H1 (cell line): Measurements from ENCODE around the gene LFNG. TPM values are rescaled to one million over a fixed set of nuclear protein-coding genes. Genes with fewer than 3 reads are reported as not detected.

Experiments
- CTCF ChIA-PET: fragments of 300-600 bp; sonication (Branson Sonifier 250); formaldehyde crosslinking; loops from one replicate; lab custom pipeline; 2021; ENCODE audit not compliant: partially characterized antibody; lab: Charles Lee
- POLR2A ChIA-PET: fragments of 300-600 bp; sonication (Branson Sonifier 250); formaldehyde crosslinking; loops from one replicate; lab custom pipeline; 2021; ENCODE audit warnings: inconsistent platforms; ENCODE audit not compliant: partially characterized antibody; lab: Charles Lee
- DNase-seq, 2 experiments: peaks; one replicate each; pipeline versions ENCODE4 v3.0.0 to v3.0.0-alpha.2; 2010 to 2022; ENCODE audit warnings: low spot score in 2 of 2, low read depth in 1 of 2, mixed read lengths in 1 of 2
- FAIRE-seq: peaks from 2 replicates; lab custom pipeline; 2011; peaks lifted over from hg19 to GRCh38; lab: Jason Lieb, UNC
- H2AFZ ChIP-seq: 2 replicates; pipeline ENCODE4 v1.8.1; 2012; ENCODE audit warnings: low read length, inconsistent platforms
- H2AK5ac ChIP-seq: 2 replicates; pipeline ENCODE4 v1.6.1; 2013; ENCODE audit warnings: low read depth, low read length
- H2BK120ac ChIP-seq: replicated peaks from 2 replicates; pipeline ENCODE3; 2013; ENCODE audit warnings: low read depth, low read length, inconsistent platforms
- H2BK12ac ChIP-seq: 2 replicates; pipeline ENCODE4 v1.6.1; 2013; ENCODE audit warnings: low read depth, low read length
- H2BK15ac ChIP-seq: 2 replicates; pipeline ENCODE4 v1.6.1; 2013; ENCODE audit warnings: low read length
- H2BK20ac ChIP-seq: 2 replicates; pipeline ENCODE4 v1.6.1; 2013; ENCODE audit warnings: low read length
- H2BK5ac ChIP-seq: 2 replicates; pipeline ENCODE4 v1.6.1; 2013; ENCODE audit warnings: low read depth, low read length
- H3K14ac ChIP-seq: 2 replicates; pipeline ENCODE4 v1.6.1; 2013; ENCODE audit warnings: inconsistent platforms; ENCODE audit not compliant: insufficient read length
- H3K18ac ChIP-seq: 2 replicates; pipeline ENCODE4 v1.6.1; 2013; ENCODE audit warnings: low read length; ENCODE audit errors: extremely low read depth
- H3K23ac ChIP-seq: 2 replicates; pipeline ENCODE4 v1.6.1; 2013; ENCODE audit warnings: inconsistent platforms; ENCODE audit not compliant: insufficient read length
- H3K23me2 ChIP-seq: 2 replicates; pipeline ENCODE4 v1.6.1; 2013; ENCODE audit warnings: low read depth, low read length
- H3K27ac ChIP-seq: 2 replicates; pipeline ENCODE4 v1.6.1; 2011; ENCODE audit warnings: low read depth, low read length, inconsistent platforms
- H3K27me3 ChIP-seq, 4 experiments: replicated peaks in 1 of 4; 1 replicate in 1 of 4; 2 replicates in 3 of 4; pipeline versions ENCODE4 v1.6.1 to v1.8.1; 2011 to 2013; ENCODE audit warnings: low read length in 3 of 4, mild to moderate bottlenecking in 3 of 4, inconsistent platforms in 2 of 4, mixed read lengths in 2 of 4, moderate library complexity in 1 of 4; ENCODE audit not compliant: control insufficient read depth in 3 of 4, insufficient read depth in 3 of 4; ENCODE audit errors: extremely low read depth in 1 of 4
- H3K36me3 ChIP-seq, 4 experiments: 2 replicates each; pipeline versions ENCODE4 v1.6.1 to v1.8.1; 2011 to 2013; ENCODE audit warnings: mild to moderate bottlenecking in 4 of 4, low read length in 3 of 4, moderate library complexity in 2 of 4, control low read depth in 1 of 4, inconsistent platforms in 1 of 4; ENCODE audit not compliant: insufficient read depth in 4 of 4, control insufficient read depth in 2 of 4
- H3K4ac ChIP-seq: replicated peaks from 2 replicates; pipeline ENCODE3; 2013; ENCODE audit warnings: low read length, low read depth, mixed read lengths, inconsistent platforms; ENCODE audit not compliant: insufficient read length
- H3K4me1 ChIP-seq, 4 experiments: replicated peaks in 1 of 4; 1 replicate in 1 of 4; 2 replicates in 3 of 4; pipeline versions ENCODE4 v1.6.1 to v1.8.1; 2011 to 2013; ENCODE audit warnings: low read length in 3 of 4, inconsistent platforms in 2 of 4, mixed read lengths in 1 of 4; ENCODE audit not compliant: insufficient read depth in 4 of 4, control insufficient read depth in 3 of 4
- H3K4me2 ChIP-seq, 2 experiments: 2 replicates each; pipeline versions ENCODE4 v1.6.1 to v1.8.1; 2011 to 2013; ENCODE audit warnings: low read depth in 2 of 2, low read length in 2 of 2, control low read depth in 1 of 2, inconsistent platforms in 1 of 2, mild to moderate bottlenecking in 1 of 2; ENCODE audit not compliant: insufficient read depth in 1 of 2
- H3K4me3 ChIP-seq, 4 experiments: fragments of 200-600, 300-600 bp in 1 of 4; sonication (generic), shearing (Covaris generic), sonication (Bioruptor Twin) in 1 of 4; 2 replicates each; pipeline versions ENCODE4 v1.5.1 to v1.8.1; 2011 to 2016; ENCODE audit warnings: low read length in 4 of 4, low read depth in 3 of 4, control low read depth in 2 of 4, inconsistent platforms in 2 of 4, mild to moderate bottlenecking in 2 of 4, mixed read lengths in 1 of 4, moderate library complexity in 1 of 4; ENCODE audit not compliant: insufficient read depth in 2 of 4; ENCODE audit errors: extremely low read depth in 1 of 4
- H3K56ac ChIP-seq: replicated peaks from 2 replicates; pipeline ENCODE3; 2013; ENCODE audit warnings: low read depth, mild to moderate bottlenecking, mixed read lengths, low read length, inconsistent platforms; ENCODE audit not compliant: insufficient read length
- H3K79me1 ChIP-seq: 2 replicates; pipeline ENCODE4 v1.6.1; 2013; ENCODE audit warnings: low read depth, low read length, control low read depth
- H3K79me2 ChIP-seq, 2 experiments: 2 replicates each; pipeline versions ENCODE4 v1.6.1 to v1.8.1; 2012 to 2013; ENCODE audit warnings: low read length in 2 of 2, mild to moderate bottlenecking in 2 of 2, inconsistent platforms in 1 of 2; ENCODE audit not compliant: insufficient read depth in 2 of 2, control insufficient read depth in 1 of 2
- H3K9ac ChIP-seq, 4 experiments: replicated peaks in 1 of 4; 1 replicate in 1 of 4; 2 replicates in 3 of 4; pipeline versions ENCODE4 v1.6.1 to v1.8.1; 2011 to 2013; ENCODE audit warnings: low read depth in 3 of 4, low read length in 3 of 4, control low read depth in 2 of 4, mild to moderate bottlenecking in 2 of 4, moderate library complexity in 2 of 4, inconsistent platforms in 1 of 4; ENCODE audit errors: extremely low read depth in 1 of 4
- H3K9me3 ChIP-seq, 2 experiments: 2 replicates each; pipeline versions ENCODE4 v1.6.1 to v1.8.1; 2012 to 2013; ENCODE audit warnings: mild to moderate bottlenecking in 2 of 2, moderate library complexity in 2 of 2, control low read depth in 1 of 2, inconsistent platforms in 1 of 2, low read depth in 1 of 2, low read length in 1 of 2, mixed read lengths in 1 of 2; ENCODE audit not compliant: insufficient read depth in 2 of 2
- H4K20me1 ChIP-seq, 2 experiments: replicated peaks in 1 of 2; 2 replicates each; pipeline versions ENCODE3 to v1.8.1; 2011 to 2013; ENCODE audit warnings: inconsistent platforms in 2 of 2, low read length in 2 of 2, mild to moderate bottlenecking in 1 of 2; ENCODE audit not compliant: insufficient read depth in 2 of 2, control insufficient read depth in 1 of 2
- H4K5ac ChIP-seq: 2 replicates; pipeline ENCODE4 v1.6.1; 2013; ENCODE audit warnings: low read length, low read depth, mixed read lengths, inconsistent platforms; ENCODE audit not compliant: insufficient read length
- H4K8ac ChIP-seq: 2 replicates; pipeline ENCODE4 v1.8.0; 2013; ENCODE audit warnings: mild to moderate bottlenecking, moderate library complexity, low read length, inconsistent platforms; ENCODE audit not compliant: insufficient read depth; ENCODE audit errors: extremely low read depth
- H4K91ac ChIP-seq: replicated peaks from 2 replicates; pipeline ENCODE3; 2013; ENCODE audit warnings: low read length, mixed read lengths, inconsistent platforms; ENCODE audit not compliant: insufficient read length
- ATF3 ChIP-seq: IDR thresholded peaks from 2 replicates; pipeline ENCODE4 v1.6.1; 2011; ENCODE audit warnings: low read depth, mild to moderate bottlenecking, low read length; ENCODE audit not compliant: insufficient read depth
- CBX5 ChIP-seq: fragments of 300-800, 300-1000 bp; sonication (generic); IDR thresholded peaks from 2 replicates; pipeline ENCODE4 v1.7.1; 2016; ENCODE audit warnings: antibody characterized with exemption, low read length, low read depth
- CTBP2 ChIP-seq: IDR thresholded peaks from 2 replicates; pipeline ENCODE4 v1.7.0; 2011; ENCODE audit warnings: borderline replicate concordance, mild to moderate bottlenecking, moderate library complexity, mixed read lengths, low read length; ENCODE audit not compliant: insufficient read depth, insufficient read length
- NANOG ChIP-seq: IDR thresholded peaks from 2 replicates; pipeline ENCODE4 v1.6.1; 2011; ENCODE audit warnings: low read length, low read depth, mild to moderate bottlenecking, inconsistent platforms; ENCODE audit not compliant: insufficient read depth, poor library complexity, severe bottlenecking
- SP1 ChIP-seq: IDR thresholded peaks from 2 replicates; pipeline ENCODE4 v1.6.1; 2011; ENCODE audit warnings: low read depth, low read length
- SP4 ChIP-seq: IDR thresholded peaks from 2 replicates; pipeline ENCODE4 v1.6.1; 2012; ENCODE audit warnings: low read length, inconsistent platforms
- SUZ12 ChIP-seq: fragments of 200-600 bp; sonication (generic); IDR thresholded peaks from 2 replicates; pipeline ENCODE4 v1.6.1; 2012; ENCODE audit warnings: mild to moderate bottlenecking, inconsistent platforms, low read length, moderate library complexity, mixed read lengths
- ZNF274 ChIP-seq: IDR thresholded peaks from 2 replicates; pipeline ENCODE4 v1.7.0; 2012; ENCODE audit warnings: low read length, borderline replicate concordance; ENCODE audit errors: extremely low read depth
- WGBS, 2 experiments: shearing (Covaris generic) in 1 of 2; methylation state at CpG; one replicate each; pipeline versions ENCODE4 v1.1.6 to v1.1.7; 2013 to 2015; ENCODE audit warnings: low lambda C conversion rate in 2 of 2, mixed read lengths in 2 of 2, inconsistent platforms in 1 of 2, low coverage in 1 of 2, missing lambda C conversion rate in 1 of 2; ENCODE audit not compliant: insufficient replicate concordance in 2 of 2, insufficient coverage in 1 of 2, insufficient read length in 1 of 2; ENCODE audit errors: extremely low coverage in 1 of 2, missing lambda C conversion rate in 1 of 2; 5-methylcytosine and 5-hydroxymethylcytosine counted together
- polyA plus RNA-seq, 7 experiments: library from polyadenylated mRNA; depleted of rRNA in 3 of 7; stranded (reverse) in 5 of 7; unstranded in 2 of 7; fragments of >200 nt in 5 of 7; fragments of 200-250 nt in 2 of 7; gene quantifications; 1 replicate in 5 of 7; 2 replicates in 1 of 7; 4 replicates in 1 of 7; pipeline versions ENCODE4 v1.2.1 to v1.2.3, GENCODE V29; 2011 to 2013; ENCODE audit warnings: missing spikeins in 2 of 7, mixed read lengths in 2 of 7
- total RNA-seq: library from RNA; stranded (reverse); fragmentation: NEBNext Ultra II Directional; extraction: Animal tissue kit (Norgen Biotek cat#: 25700); gene quantifications from 2 replicates; pipeline ENCODE4 v1.2.1, GENCODE V29; 2021

Gene LFNG
- total and polyA plus RNA-seq, 2 of the 8 experiments (the other 6 are each of a cell fraction or from before 2014, with no cell fraction given) = 31.6 to 35.6 TPM

DNA sequence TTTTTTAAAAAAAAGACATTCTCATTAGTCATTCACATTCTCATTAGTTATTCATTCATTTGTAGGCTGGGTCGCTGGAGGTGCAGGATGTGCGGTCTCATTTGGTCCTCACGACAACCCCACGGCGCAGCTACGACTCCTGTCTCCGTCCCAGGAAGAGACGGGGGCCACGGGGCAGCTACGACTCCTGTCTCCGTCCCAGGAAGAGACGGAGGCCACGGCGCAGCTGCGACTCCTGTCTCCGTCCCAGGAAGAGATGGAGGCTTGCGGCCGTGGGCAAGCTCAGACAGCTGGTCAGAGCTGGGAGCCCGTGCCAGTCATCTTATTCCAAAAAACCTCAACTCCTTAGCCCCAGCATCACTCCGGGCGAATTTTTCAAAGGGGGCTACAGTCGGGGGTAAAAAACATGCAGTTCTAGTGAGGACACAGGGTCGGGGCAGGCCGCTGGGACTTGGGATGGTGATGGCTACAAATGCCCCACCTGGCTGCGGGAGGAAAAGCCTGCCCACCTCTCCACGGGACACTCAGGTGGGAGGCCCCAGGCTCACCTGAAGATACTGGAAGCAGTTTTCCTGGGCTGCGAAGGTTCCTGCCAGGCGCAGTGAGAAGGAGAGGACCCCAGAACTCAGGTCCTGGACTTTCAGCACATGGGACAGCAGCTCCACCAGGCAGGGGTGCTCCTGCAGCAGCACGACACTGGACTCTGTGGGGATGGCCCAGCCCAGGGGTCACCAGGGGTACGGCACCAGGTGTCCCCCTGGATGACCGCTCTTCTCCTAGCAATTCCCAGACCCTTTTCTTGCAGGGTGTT lies 27.4 kb downstream of the LFNG start:
- DNase-seq (no peak), FAIRE-seq (no peak)
- H3K9me3 ChIP-seq = no peaks in the 10 kb centered on the region
- H2BK120ac ChIP-seq = no peak overlapping the region
- 96% methylated on average over 31 of the region's 31 CpGs; no CpG with 5 or more reads in 1 of the 2 experiments for WGBS, 2 experiments
- H3K4me2 ChIP-seq = no peak overlapping the region
- H3K23ac ChIP-seq = no peak overlapping the region
- peaks cover 14 to 44% (median 23%) of the 10 kb centered on the region in 4 experiments; a peak in 6 of 8 replicates for H3K36me3 ChIP-seq
- no peak overlapping the region for H4K5ac ChIP-seq
- H3K56ac ChIP-seq = no peak overlapping the region
- no peak overlapping the region for H2AK5ac ChIP-seq
- peak overlapping the region; percentile 14; the same call in 1 of the 2 replicates for H4K8ac ChIP-seq
- TF ChIP-seq NANOG = no peak
- TF ChIP-seq SP1 = no peak
- TF ChIP-seq CTBP2 = no peak
- no peak for TF ChIP-seq SUZ12
- TF ChIP-seq ZNF274 = no peak
- TF ChIP-seq ATF3 = no peak
- TF ChIP-seq CBX5 = no peak
- no peak for TF ChIP-seq SP4
- ChIA-PET CTCF (interaction anchor here (0.6 to 3.0 kb wide), 8 partner anchors 7 to 97 kb away, joined by 3 to 8 read pairs (median 4); no protein-coding TSS in a partner anchor), POLR2A (interaction anchor here (0.7 to 2.5 kb wide), 4 partner anchors 9 to 107 kb away, joined by 3 to 5 read pairs (median 4); partner anchors contain the start of gene BRAT1)
- H4K20me1 ChIP-seq = peaks cover 0 to 11% of the 10 kb centered on the region in 2 experiments
- H3K79me1 ChIP-seq = no peaks in the 10 kb centered on the region
- no peak overlapping the region for H2AFZ ChIP-seq
- H3K4me3 ChIP-seq = no peak overlapping the region
- H3K4ac ChIP-seq = no peak overlapping the region
- H3K27ac ChIP-seq = no peak overlapping the region
- H3K4me1 ChIP-seq = no peaks in the 10 kb centered on the region
- no peaks in the 10 kb centered on the region for H3K27me3 ChIP-seq
- no peaks in the 10 kb centered on the region for H3K23me2 ChIP-seq
- no peak overlapping the region for H3K18ac ChIP-seq
- no peak overlapping the region for H2BK15ac ChIP-seq
- peaks cover 0 to 4% of the 10 kb centered on the region in 2 experiments; a peak in 1 of 4 replicates for H3K79me2 ChIP-seq
- H2BK20ac ChIP-seq = no peak overlapping the region
- H4K91ac ChIP-seq = no peak overlapping the region
- no peak overlapping the region for H2BK12ac ChIP-seq
- no peak overlapping the region for H2BK5ac ChIP-seq
- no peak overlapping the region for H3K9ac ChIP-seq
- no peak overlapping the region for H3K14ac ChIP-seq
